SK-N-SH (cell line): Measurements from ENCODE around the gene STIL. TPM values are rescaled to one million over a fixed set of nuclear protein-coding genes. Genes with fewer than 3 reads are reported as not detected.

Source experiments
- CTCF ChIA-PET: fragments of 300-600, 350-600 bp; formaldehyde crosslinking; extraction: SDS; loops from one replicate; lab custom pipeline; 2021; lab: Yijun Ruan, JAX
- POLR2A ChIA-PET: fragments of 350-600 bp; sonication (Branson Sonifier 250); formaldehyde crosslinking; extraction: SDS; loops from one replicate; lab custom pipeline; 2020; ENCODE audit warnings: antibody characterized with exemption, inconsistent platforms; lab: Yijun Ruan, JAX
- DNase-seq: peaks from one replicate; pipeline ENCODE4 v3.0.0; 2012
- H2AFZ ChIP-seq: fragments of 200-600 bp; sonication (generic); 2 replicates; pipeline ENCODE4 v1.8.1; 2016; ENCODE audit warnings: antibody characterized with exemption, mild to moderate bottlenecking, low read depth
- H3F3A ChIP-seq: fragments of 200-600 bp; sonication (generic); replicated peaks from 2 replicates; pipeline ENCODE3; 2016; ENCODE audit warnings: antibody characterized with exemption, mild to moderate bottlenecking; ENCODE audit not compliant: insufficient read depth
- H3K27ac ChIP-seq, 2 experiments: fragments of 200-500 bp in 1 of 2; fragments of 200-600 bp in 1 of 2; sonication (Bioruptor generic) in 1 of 2; sonication (generic), shearing (Covaris generic) in 1 of 2; 2 replicates each; pipeline versions ENCODE4 v1.5.1 to v1.6.1; 2014 to 2016; ENCODE audit warnings: low read depth in 2 of 2, inconsistent platforms in 1 of 2, low read length in 1 of 2, mild to moderate bottlenecking in 1 of 2, mixed read lengths in 1 of 2
- H3K27me3 ChIP-seq: fragments of 200-600 bp; sonication (generic), shearing (Covaris generic); 2 replicates; pipeline ENCODE4 v1.6.1; 2016; ENCODE audit warnings: mixed run types; ENCODE audit not compliant: insufficient read depth
- H3K36me3 ChIP-seq, 2 experiments: fragments of 200-500 bp in 1 of 2; fragments of 200-600 bp in 1 of 2; sonication (Bioruptor generic) in 1 of 2; sonication (generic) in 1 of 2; replicated peaks in 1 of 2; 2 replicates each; pipeline versions ENCODE3 to v1.5.1; 2014 to 2016; ENCODE audit warnings: low read length in 1 of 2, mild to moderate bottlenecking in 1 of 2; ENCODE audit not compliant: insufficient read depth in 2 of 2, control insufficient read depth in 1 of 2
- H3K4me1 ChIP-seq, 2 experiments: fragments of 200-500 bp in 1 of 2; fragments of 200-600 bp in 1 of 2; sonication (Bioruptor generic) in 1 of 2; sonication (generic), shearing (Covaris generic) in 1 of 2; 2 replicates each; pipeline versions ENCODE4 v1.5.1 to v1.6.1; 2014 to 2016; ENCODE audit warnings: low read depth in 1 of 2, low read length in 1 of 2, mixed run types in 1 of 2; ENCODE audit not compliant: insufficient read depth in 2 of 2, control insufficient read depth in 1 of 2
- H3K4me2 ChIP-seq: fragments of 200-600 bp; sonication (generic), shearing (Covaris generic); 2 replicates; pipeline ENCODE4 v1.6.1; 2017; ENCODE audit warnings: mixed run types
- H3K4me3 ChIP-seq, 2 experiments: fragments of 200-500 bp in 1 of 2; fragments of 200-600 bp in 1 of 2; sonication (Bioruptor generic) in 1 of 2; sonication (generic), shearing (Covaris generic) in 1 of 2; 2 replicates each; pipeline versions ENCODE4 v1.5.1 to v1.8.1; 2014 to 2016; ENCODE audit warnings: low read depth in 2 of 2, inconsistent platforms in 1 of 2, low read length in 1 of 2, mild to moderate bottlenecking in 1 of 2, mixed read lengths in 1 of 2, moderate library complexity in 1 of 2
- H3K79me2 ChIP-seq: fragments of 200-600 bp; sonication (generic); 2 replicates; pipeline ENCODE4 v1.8.1; 2017; ENCODE audit warnings: mild to moderate bottlenecking; ENCODE audit not compliant: insufficient read depth
- H3K9ac ChIP-seq: fragments of 200-600 bp; sonication (generic); 2 replicates; pipeline ENCODE4 v1.6.1; 2017; ENCODE audit warnings: mixed run types
- H3K9me2 ChIP-seq: fragments of 200-600 bp; sonication (generic); 2 replicates; pipeline ENCODE4 v1.6.1; 2017; ENCODE audit warnings: mixed run types
- H3K9me3 ChIP-seq: fragments of 200-600 bp; sonication (generic); 2 replicates; pipeline ENCODE4 v1.6.1; 2017; ENCODE audit warnings: mixed run types, mild to moderate bottlenecking, moderate library complexity
- H4K20me1 ChIP-seq: fragments of 200-600 bp; sonication (generic); 2 replicates; pipeline ENCODE4 v1.6.1; 2017; ENCODE audit warnings: mild to moderate bottlenecking, mixed run types; ENCODE audit not compliant: insufficient read depth
- FOXJ3 ChIP-seq: sonication (generic); formaldehyde crosslinking; IDR thresholded peaks from 2 replicates; pipeline ENCODE4 v1.5.1; 2020; ENCODE audit warnings: mild to moderate bottlenecking, missing genetic modification reagents
- FOXM1 ChIP-seq: IDR thresholded peaks from 2 replicates; pipeline ENCODE4 v1.4.0; 2012; ENCODE audit warnings: low read depth, mild to moderate bottlenecking
- GATA2 ChIP-seq: sonication (generic); formaldehyde crosslinking; IDR thresholded peaks from 2 replicates; pipeline ENCODE4 v1.5.0; 2020; ENCODE audit warnings: mild to moderate bottlenecking, missing genetic modification reagents
- NFIC ChIP-seq: IDR thresholded peaks from 2 replicates; pipeline ENCODE4 v1.4.0; 2012; ENCODE audit warnings: borderline replicate concordance
- RCOR1 ChIP-seq: fragments of 150-350 bp; IDR thresholded peaks from 2 replicates; pipeline ENCODE4 v1.6.1; 2017; ENCODE audit warnings: antibody characterized with exemption, low read length
- REST ChIP-seq: IDR thresholded peaks from 2 replicates; pipeline ENCODE4 v1.6.1; 2012; ENCODE audit warnings: mild to moderate bottlenecking, low read depth, low read length, moderate library complexity
- SMC3 ChIP-seq: IDR thresholded peaks from 2 replicates; pipeline ENCODE4 v1.6.1; 2012; ENCODE audit warnings: low read depth, low read length, improper control_type of control experiment
- YY1 ChIP-seq: IDR thresholded peaks from 2 replicates; pipeline ENCODE4 v1.4.0; 2012; ENCODE audit warnings: low read depth, mild to moderate bottlenecking
- WGBS: methylation state at CpG from one replicate; pipeline ENCODE4 v1.1.6; 2017; ENCODE audit warnings: low lambda C conversion rate; 5-methylcytosine and 5-hydroxymethylcytosine counted together
- polyA plus RNA-seq, 3 experiments: library from polyadenylated mRNA; depleted of rRNA; stranded (reverse); fragments of >200 nt; gene quantifications; 2 replicates each; pipeline ENCODE4 v1.2.3, GENCODE V29; 2012
- TF ChIP-seq, protein P1 (sequence below): fragments of 150-350 bp; IDR thresholded peaks from 2 replicates; pipeline ENCODE4 v1.6.1; 2017; ENCODE audit warnings: antibody characterized with exemption, low read length, low read depth, borderline replicate concordance
- TF ChIP-seq, protein P2 (sequence below): fragments of 150-350 bp; IDR thresholded peaks from 2 replicates; pipeline ENCODE4 v1.6.1; 2016; ENCODE audit warnings: mild to moderate bottlenecking, low read depth, low read length

Gene STIL
- polyA plus RNA-seq, 1 of the 3 experiments (the other 2 are of a cell fraction), result 4.9 TPM

DNA sequence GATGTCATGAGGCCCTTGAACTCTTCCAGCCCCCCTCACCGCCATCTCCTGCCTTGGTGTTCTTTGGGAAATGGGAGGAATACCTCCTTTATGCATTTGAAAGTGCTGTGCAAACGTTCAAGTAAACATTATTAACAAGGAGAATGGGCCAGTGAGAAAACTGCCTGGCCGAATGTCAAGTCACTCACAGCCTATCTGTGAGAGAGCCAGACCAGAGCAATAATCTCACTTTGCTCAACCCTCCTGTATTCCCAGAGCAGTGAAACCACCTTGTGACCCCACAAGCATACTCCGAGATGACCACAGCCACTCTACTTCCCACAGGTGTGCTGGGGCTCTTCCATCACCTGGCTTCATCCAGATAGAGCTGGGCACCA lies 87.1 kb downstream of the STIL start (continued):
- TF ChIP-seq REST (no peak), YY1 (no peak), FOXM1 (no peak), FOXJ3 (CRISPR knock-in tag) (no peak)
- TF ChIP-seq, protein P1, sequence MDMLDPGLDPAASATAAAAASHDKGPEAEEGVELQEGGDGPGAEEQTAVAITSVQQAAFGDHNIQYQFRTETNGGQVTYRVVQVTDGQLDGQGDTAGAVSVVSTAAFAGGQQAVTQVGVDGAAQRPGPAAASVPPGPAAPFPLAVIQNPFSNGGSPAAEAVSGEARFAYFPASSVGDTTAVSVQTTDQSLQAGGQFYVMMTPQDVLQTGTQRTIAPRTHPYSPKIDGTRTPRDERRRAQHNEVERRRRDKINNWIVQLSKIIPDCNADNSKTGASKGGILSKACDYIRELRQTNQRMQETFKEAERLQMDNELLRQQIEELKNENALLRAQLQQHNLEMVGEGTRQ, result no peak

DNA sequence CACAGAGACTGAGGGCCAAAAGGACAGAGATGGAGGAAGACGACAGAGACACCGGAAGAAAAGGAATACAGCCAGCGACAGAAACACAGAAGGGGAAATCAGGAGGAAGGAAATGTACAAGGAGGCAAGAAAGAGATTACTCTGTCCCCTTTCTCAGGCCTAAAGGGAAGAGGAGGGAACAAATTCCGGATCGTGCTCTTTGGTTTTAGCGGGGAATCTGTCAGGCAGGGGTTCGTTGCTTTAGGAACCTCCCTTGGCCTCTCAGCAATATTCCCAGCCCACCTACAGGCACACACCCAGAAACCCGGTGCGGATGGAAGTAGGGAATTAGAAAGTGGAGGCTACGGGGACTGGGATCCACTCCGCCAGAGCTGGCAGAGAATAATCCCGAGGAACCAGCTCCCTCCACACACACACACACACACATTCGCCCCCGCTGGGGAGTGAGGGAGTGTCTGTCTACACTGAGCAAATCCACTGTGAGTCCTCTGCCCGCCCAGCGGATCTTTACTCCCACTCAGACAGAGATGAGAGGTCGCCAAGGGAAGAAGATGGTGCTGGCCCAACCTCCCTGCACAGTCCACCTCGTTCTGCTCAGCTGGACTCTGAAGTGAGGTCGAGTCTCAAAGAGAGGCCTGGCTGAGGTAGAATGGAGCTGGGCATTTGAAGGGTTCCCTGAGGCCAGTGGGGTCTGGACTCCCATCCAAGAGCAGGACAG lies 87.7 kb downstream of the STIL start:
- WGBS, result 39% methylated on average over 14 of the region's 19 CpGs

More for the DNA sequence above, 87.7 kb downstream of the STIL start:
- POLR2A ChIA-PET, result no interaction called here
- H3K9me3 ChIP-seq, result no peaks in the 10 kb centered on the region
- no peak overlapping the region for H3K4me3 ChIP-seq
- CTCF ChIA-PET, result interaction anchor here (1.0 to 3.3 kb wide), 3 partner anchors 33 to 51 kb away, joined by 3 to 10 read pairs (median 9); no protein-coding TSS in a partner anchor
- H3F3A ChIP-seq, result no peaks in the 10 kb centered on the region
- H3K36me3 ChIP-seq, result no peaks in the 10 kb centered on the region
- no peak for DNase-seq
- H3K4me1 ChIP-seq, result peaks cover 0 to 4% of the 10 kb centered on the region in 2 experiments; a peak in 1 of 4 replicates
- no peak overlapping the region for H3K27ac ChIP-seq
- H2AFZ ChIP-seq, result no peak overlapping the region
- no peaks in the 10 kb centered on the region for H3K79me2 ChIP-seq
- 0 out of 2 replicates have a peak, but pooled peaks cover 5% of the 10 kb centered on the region for H4K20me1 ChIP-seq
- H3K27me3 ChIP-seq, result peaks cover 100% of the 10 kb centered on the region
- H3K9ac ChIP-seq, result no peak overlapping the region
- TF ChIP-seq SMC3 (no peak), RCOR1 (no peak), NFIC (no peak), GATA2 (CRISPR knock-in tag) (no peak)
- TF ChIP-seq, protein P2, sequence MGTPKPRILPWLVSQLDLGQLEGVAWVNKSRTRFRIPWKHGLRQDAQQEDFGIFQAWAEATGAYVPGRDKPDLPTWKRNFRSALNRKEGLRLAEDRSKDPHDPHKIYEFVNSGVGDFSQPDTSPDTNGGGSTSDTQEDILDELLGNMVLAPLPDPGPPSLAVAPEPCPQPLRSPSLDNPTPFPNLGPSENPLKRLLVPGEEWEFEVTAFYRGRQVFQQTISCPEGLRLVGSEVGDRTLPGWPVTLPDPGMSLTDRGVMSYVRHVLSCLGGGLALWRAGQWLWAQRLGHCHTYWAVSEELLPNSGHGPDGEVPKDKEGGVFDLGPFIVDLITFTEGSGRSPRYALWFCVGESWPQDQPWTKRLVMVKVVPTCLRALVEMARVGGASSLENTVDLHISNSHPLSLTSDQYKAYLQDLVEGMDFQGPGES, result no peak
- H3K4me2 ChIP-seq, result no peak overlapping the region
- H3K9me2 ChIP-seq, result no peaks in the 10 kb centered on the region
